Endothelial cell of hepatic sinusoid (primary cell): ENCODE results near the gene FOXN1.
"Not testable (repeated sequence)": the region's sequence is repeated elsewhere in the genome, so short reads cannot be mapped to it uniquely, and the experiment has no call there.

Experiments
- in situ Hi-C: cut with HindIII; loops from 2 replicates; pipeline ENCODE4 v1.10.0; 2017; ENCODE audit warnings: low sequenced_read_pairs

FOXN1 gene

GRCh38 chr17:28505986-28506665, at the start of gene FOXN1:
FOXN1 (plus strand) TSS chr17:28506348; CDS start chr17:28523970, 17,622 bp downstream.
- in situ Hi-C loops, result no loop called here

- in situ Hi-C loops, result no loop called here
These were observed 48.3 kb upstream of the FOXN1 start for GRCh38 chr17:28457890-28458289.

- in situ Hi-C loops, result not testable (repeated sequence)
These were observed 47.3 kb upstream of the FOXN1 start for GRCh38 chr17:28458881-28459280.

GRCh38 chr17:28460901-28461300, 45.2 kb upstream of the FOXN1 start:
- in situ Hi-C loops, result no loop called here

- in situ Hi-C loops, result no loop called here
These were observed 40.1 kb upstream of the FOXN1 start for GRCh38 chr17:28466001-28466400.

GRCh38 chr17:28466521-28467048, 39.6 kb upstream of the FOXN1 start:
- in situ Hi-C loops, result no loop called here

- in situ Hi-C loops, result no loop called here
These were observed 38.6 kb upstream of the FOXN1 start for GRCh38 chr17:28467456-28468025.

- in situ Hi-C loops, result not testable (repeated sequence)
These were observed 38.0 kb upstream of the FOXN1 start for GRCh38 chr17:28468033-28468735.

GRCh38 chr17:28468781-28469180, 37.4 kb upstream of the FOXN1 start:
- in situ Hi-C loops, result no loop called here

- in situ Hi-C loops, result no loop called here
These were observed 36.8 kb upstream of the FOXN1 start for GRCh38 chr17:28469376-28469775.

GRCh38 chr17:28470266-28470913, 35.8 kb upstream of the FOXN1 start:
- in situ Hi-C loops, result no loop called here

- in situ Hi-C loops, result no loop called here
These were observed 35.2 kb upstream of the FOXN1 start for GRCh38 chr17:28470914-28471366.

GRCh38 chr17:28471531-28472342, 34.4 kb upstream of the FOXN1 start:
- in situ Hi-C loops, result no loop called here

- in situ Hi-C loops, result no loop called here
These were observed 33.2 kb upstream of the FOXN1 start for GRCh38 chr17:28472871-28473497.

GRCh38 chr17:28473542-28473941, 32.6 kb upstream of the FOXN1 start, which contains the start of gene SLC13A2:
SLC13A2 (plus strand) TSS chr17:28473644; CDS start chr17:28473713, 69 bp downstream.
- in situ Hi-C loops, result no loop called here

GRCh38 chr17:28474111-28474531, 32.0 kb upstream of the FOXN1 start:
- in situ Hi-C loops, result no loop called here

- in situ Hi-C loops, result no loop called here
These were observed 30.8 kb upstream of the FOXN1 start for GRCh38 chr17:28475151-28475900.

- in situ Hi-C loops, result no loop called here
These were observed 29.9 kb upstream of the FOXN1 start for GRCh38 chr17:28476076-28476865.
